Measurements from ENCODE around the gene HS3ST6.
"Not testable (repeated sequence)": the region's sequence is repeated elsewhere in the genome, so short reads cannot be mapped to it uniquely, and the experiment has no call there.

The HS3ST6 gene

GRCh38 chr16:1961651-1962067, 43.4 kb upstream of the HS3ST6 start:
- no peak for DNase-seq (ENCODE audit: low read depth, low spot score)
- TF ChIP-seq POLR2AphosphoS5 (IDR thresholded peaks at IDR 0.05; ENCODE audit: borderline replicate concordance, low read depth, low read length) (no peak; the same call in 1 of the 2 replicates), EZH2 (IDR thresholded peaks at IDR 0.05) (no peak), FOXP2 (optimal IDR thresholded peaks at IDR 0.05; ENCODE audit: control extremely low read depth, extremely low read length, insufficient read depth) (no peak)
- Histone ChIP-seq H3K9me3 (ENCODE audit: low read depth, low read length) (no peaks in the 10 kb centered on the region), H3K9ac (ENCODE audit: insufficient read length) (no peak overlapping the region), H3K4me3 (peak overlapping the region; percentile 94), H3K27ac (peak overlapping the region; percentile 57), H3K36me3 (ENCODE audit: insufficient read depth, low read length) (peaks cover 27% of the 10 kb centered on the region)

DNA sequence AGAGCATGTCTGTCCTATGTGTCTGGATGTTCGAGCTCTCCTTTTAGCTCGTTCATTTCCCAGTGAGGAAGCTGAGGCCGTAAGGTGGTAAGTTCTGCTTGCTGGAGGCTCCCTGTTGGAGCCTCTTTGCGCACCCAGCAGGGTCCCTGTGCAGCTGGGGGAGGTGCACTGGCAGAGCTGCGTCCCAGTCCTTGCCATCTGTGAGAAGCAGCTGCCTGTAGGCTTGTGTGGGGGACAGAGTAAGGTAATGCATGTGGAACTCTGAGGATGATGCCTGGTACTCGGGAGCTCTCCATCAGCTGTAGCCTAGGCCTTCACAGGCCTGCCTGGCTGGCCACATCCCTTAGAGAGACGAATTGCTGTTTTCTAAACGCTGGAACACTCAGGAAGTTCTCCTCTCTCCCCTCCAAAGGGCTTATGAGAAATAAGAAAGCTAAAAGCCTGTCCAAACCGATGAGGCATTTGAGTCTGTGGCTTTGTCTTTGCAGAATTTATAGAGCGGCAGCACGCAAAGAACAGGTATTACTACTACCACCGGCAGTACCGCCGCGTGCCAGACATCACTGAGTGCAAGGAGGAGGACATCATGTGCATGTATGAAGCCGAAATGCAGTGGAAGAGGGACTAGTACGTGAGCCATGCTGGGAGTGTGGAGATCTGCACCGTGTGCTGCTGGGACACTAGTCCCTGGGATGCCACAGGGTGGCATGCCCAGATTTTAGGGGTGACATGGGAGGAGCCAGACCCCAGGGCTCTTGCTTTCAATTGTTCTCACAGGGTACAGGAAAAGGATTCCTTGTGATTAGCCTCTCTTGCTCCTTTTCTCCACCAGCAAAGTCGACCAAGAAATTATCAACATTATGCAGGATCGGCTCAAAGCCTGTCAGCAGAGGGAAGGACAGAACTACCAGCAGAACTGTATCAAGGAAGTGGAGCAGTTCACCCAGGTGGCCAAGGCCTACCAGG, 42.7 kb upstream of the HS3ST6 start:
- DNase-seq (ENCODE audit: low read depth, low spot score) = no peak
- Histone ChIP-seq H3K9me3 (ENCODE audit: low read depth, low read length) (no peaks in the 10 kb centered on the region), H3K36me3 (ENCODE audit: insufficient read depth, low read length) (peaks cover 27% of the 10 kb centered on the region)

DNA sequence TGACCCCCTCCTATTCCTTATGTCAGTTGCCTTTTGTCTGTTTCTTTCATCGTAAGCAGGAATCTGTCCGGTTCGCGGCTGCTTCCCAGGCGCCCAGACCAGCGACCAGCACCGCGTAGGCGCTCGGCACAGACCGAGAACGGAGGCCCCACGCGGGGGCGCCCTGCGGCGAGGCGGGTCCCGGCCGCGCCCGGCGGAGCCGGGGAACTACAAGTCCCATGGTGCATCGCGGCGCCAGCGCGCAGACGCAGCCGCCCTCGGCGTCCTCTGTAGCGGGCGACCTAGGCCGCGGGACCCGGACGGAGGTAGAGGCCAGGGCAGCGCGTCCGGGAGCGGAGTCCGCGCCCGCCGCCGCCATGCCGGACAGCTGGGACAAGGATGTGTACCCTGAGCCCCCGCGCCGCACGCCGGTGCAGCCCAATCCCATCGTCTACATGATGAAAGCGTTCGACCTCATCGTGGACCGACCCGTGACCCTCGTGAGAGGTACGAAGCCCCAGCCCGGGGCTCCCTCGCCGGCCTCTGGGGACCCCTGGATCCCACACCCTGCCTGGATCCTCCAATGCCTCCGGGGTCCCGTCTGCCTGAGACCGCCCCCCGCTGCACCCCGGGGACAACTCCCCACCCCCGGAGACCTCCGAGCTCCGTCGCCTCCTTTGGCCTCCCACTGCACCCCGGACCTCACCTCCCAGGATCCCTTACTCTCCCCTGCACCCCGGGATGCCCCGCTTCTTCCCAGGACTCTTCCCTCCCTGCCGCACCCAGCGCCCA, 41.2 kb upstream of the HS3ST6 start, which contains the start of gene NDUFB10:
Gene NDUFB10, plus strand, starts transcription at position 270 of the 771 bp plus-strand sequence. Its CDS starts 87 bp downstream, at position 357.
- peak within 1 kb of the TSS; percentile 98 for H3K4me3 ChIP-seq
- TF ChIP-seq EZH2 (IDR thresholded peaks at IDR 0.05) = no peak
- TF ChIP-seq FOXP2 (optimal IDR thresholded peaks at IDR 0.05; ENCODE audit: control extremely low read depth, extremely low read length, insufficient read depth) = no peak
- peak; percentile 85; the same call in 1 of the 2 replicates for TF ChIP-seq POLR2AphosphoS5 (IDR thresholded peaks at IDR 0.05; ENCODE audit: borderline replicate concordance, low read depth, low read length)
- H3K36me3 ChIP-seq (ENCODE audit: insufficient read depth, low read length) = peaks cover 27% of the 10 kb centered on the region
- no peak for DNase-seq (ENCODE audit: low read depth, low spot score)
- peak within 1 kb of the TSS; percentile 94 for H3K9ac ChIP-seq (ENCODE audit: insufficient read length)
- no peaks in the 10 kb centered on the region for H3K9me3 ChIP-seq (ENCODE audit: low read depth, low read length)
- H3K27ac ChIP-seq = peak within 1 kb of the TSS; percentile 70

More for the DNA sequence above, 42.7 kb upstream of the HS3ST6 start:
- TF ChIP-seq EZH2 (IDR thresholded peaks at IDR 0.05) = no peak
- no peak for TF ChIP-seq FOXP2 (optimal IDR thresholded peaks at IDR 0.05; ENCODE audit: control extremely low read depth, extremely low read length, insufficient read depth)
- TF ChIP-seq POLR2AphosphoS5 (IDR thresholded peaks at IDR 0.05; ENCODE audit: borderline replicate concordance, low read depth, low read length) = peak; percentile 68
- Histone ChIP-seq H3K9ac (ENCODE audit: insufficient read length) (peak overlapping the region; percentile 94), H3K27ac (peak overlapping the region; percentile 68), H3K4me3 (peak overlapping the region; percentile 98)

DNA sequence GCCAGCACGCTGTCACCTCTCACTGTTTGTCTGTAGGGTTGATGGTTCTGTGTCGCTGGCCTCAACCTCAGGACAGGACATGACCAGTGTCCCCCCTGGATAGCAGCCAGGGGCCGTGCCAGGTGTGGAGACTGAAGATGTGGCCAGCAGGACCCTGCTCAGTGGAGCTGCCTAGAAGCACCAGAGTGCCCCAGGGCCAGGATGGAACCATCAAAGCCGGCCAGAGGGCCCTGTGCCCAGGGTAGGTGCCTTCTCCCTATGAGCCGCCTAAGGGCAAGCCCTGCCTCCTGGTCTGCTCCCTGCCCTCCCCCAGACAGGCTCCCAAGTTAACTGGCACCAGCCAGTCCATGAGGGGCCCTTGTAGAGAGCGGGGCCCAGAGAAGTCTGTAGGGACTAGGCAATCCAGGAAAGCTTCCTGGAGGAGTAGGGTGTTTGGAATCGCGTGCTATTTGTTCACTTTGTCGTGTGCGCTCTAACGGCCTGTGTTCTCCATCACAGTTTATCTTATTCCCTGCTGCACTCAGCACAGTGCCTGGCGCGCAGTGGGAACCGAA, 40.6 kb upstream of the HS3ST6 start:
- H3K9ac ChIP-seq (ENCODE audit: insufficient read length) = peak overlapping the region; percentile 94
- no peak for TF ChIP-seq FOXP2 (optimal IDR thresholded peaks at IDR 0.05; ENCODE audit: control extremely low read depth, extremely low read length, insufficient read depth)
- no peak for TF ChIP-seq EZH2 (IDR thresholded peaks at IDR 0.05)
- TF ChIP-seq POLR2AphosphoS5 (IDR thresholded peaks at IDR 0.05; ENCODE audit: borderline replicate concordance, low read depth, low read length) = no peak
- H3K27ac ChIP-seq = 0 out of 2 replicates have a peak overlapping the region, but pooled peaks have one; percentile 27

GRCh38 chr16:1958143-1958491, 39.9 kb upstream of the HS3ST6 start:
- H3K27ac ChIP-seq; DNase-seq (ENCODE audit: low read depth, low spot score); H3K9me3 ChIP-seq (ENCODE audit: low read depth, low read length); H3K4me3 ChIP-seq; H3K9ac ChIP-seq (ENCODE audit: insufficient read length): not testable (repeated sequence)
- peaks cover 16% of the 10 kb centered on the region for H3K36me3 ChIP-seq (ENCODE audit: insufficient read depth, low read length)

More for the DNA sequence above, 40.6 kb upstream of the HS3ST6 start:
- no peaks in the 10 kb centered on the region for H3K9me3 ChIP-seq (ENCODE audit: low read depth, low read length)
- H3K4me3 ChIP-seq = peak overlapping the region; percentile 98
- DNase-seq (ENCODE audit: low read depth, low spot score) = no peak
- H3K36me3 ChIP-seq (ENCODE audit: insufficient read depth, low read length) = peaks cover 23% of the 10 kb centered on the region

GRCh38 chr16:1957434-1958142, 39.4 kb upstream of the HS3ST6 start:
- Histone ChIP-seq H3K36me3 (ENCODE audit: insufficient read depth, low read length) (peaks cover 11% of the 10 kb centered on the region), H3K27ac (0 out of 2 replicates have a peak overlapping the region, but pooled peaks have one; percentile 46)
- not testable (repeated sequence) for H3K9ac ChIP-seq (ENCODE audit: insufficient read length); H3K4me3 ChIP-seq; H3K9me3 ChIP-seq (ENCODE audit: low read depth, low read length); DNase-seq (ENCODE audit: low read depth, low spot score)

DNA sequence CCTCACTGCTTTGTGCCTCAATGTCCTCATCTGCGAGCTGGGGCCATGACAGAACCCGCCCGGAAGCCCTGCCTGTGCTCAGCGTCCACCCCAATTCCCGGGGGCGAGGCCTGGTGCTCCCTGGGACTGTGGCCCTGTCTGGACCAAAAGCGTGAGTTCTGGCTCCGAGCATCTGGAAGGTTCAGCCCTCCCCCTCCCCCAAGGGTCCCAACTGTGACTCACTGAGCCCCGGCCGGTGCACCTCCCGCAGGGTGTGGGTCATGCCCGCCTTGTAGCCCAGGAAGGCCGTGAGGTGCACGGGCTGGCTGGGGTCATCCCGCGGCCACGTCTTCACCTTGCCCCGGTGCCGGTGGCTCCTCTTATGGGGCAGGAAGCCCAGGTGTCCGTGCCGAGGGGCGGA, 35.5 kb upstream of the HS3ST6 start:
- Histone ChIP-seq H3K4me3 (no peak overlapping the region), H3K9ac (ENCODE audit: insufficient read length) (no peak overlapping the region), H3K27ac (no peak overlapping the region), H3K36me3 (ENCODE audit: insufficient read depth, low read length) (no peaks in the 10 kb centered on the region), H3K9me3 (ENCODE audit: low read depth, low read length) (no peaks in the 10 kb centered on the region)
- no peak for TF ChIP-seq FOXP2 (optimal IDR thresholded peaks at IDR 0.05; ENCODE audit: control extremely low read depth, extremely low read length, insufficient read depth)
- no peak for TF ChIP-seq POLR2AphosphoS5 (IDR thresholded peaks at IDR 0.05; ENCODE audit: borderline replicate concordance, low read depth, low read length)
- no peak for TF ChIP-seq EZH2 (IDR thresholded peaks at IDR 0.05)
- DNase-seq (ENCODE audit: low read depth, low spot score) = no peak

- no peaks in the 10 kb centered on the region for H3K9me3 ChIP-seq (ENCODE audit: low read depth, low read length)
- no peaks in the 10 kb centered on the region for H3K36me3 ChIP-seq (ENCODE audit: insufficient read depth, low read length)
- H3K9ac ChIP-seq (ENCODE audit: insufficient read length) = no peak overlapping the region
- no peak overlapping the region for H3K27ac ChIP-seq
- TF ChIP-seq FOXP2 (optimal IDR thresholded peaks at IDR 0.05; ENCODE audit: control extremely low read depth, extremely low read length, insufficient read depth) (no peak), EZH2 (IDR thresholded peaks at IDR 0.05) (no peak)
- no peak for DNase-seq (ENCODE audit: low read depth, low spot score)
- no peak overlapping the region for H3K4me3 ChIP-seq
Measured at GRCh38 chr16:1950559-1950958, 32.3 kb upstream of the HS3ST6 start.
